ENCODE measurements around the gene HOXD13. TPM values are rescaled to one million over a fixed set of nuclear protein-coding genes. Genes with fewer than 3 reads are reported as not detected.

Gene HOXD13
- polyA plus RNA-seq, 1 experiment, result not detected

DNA sequence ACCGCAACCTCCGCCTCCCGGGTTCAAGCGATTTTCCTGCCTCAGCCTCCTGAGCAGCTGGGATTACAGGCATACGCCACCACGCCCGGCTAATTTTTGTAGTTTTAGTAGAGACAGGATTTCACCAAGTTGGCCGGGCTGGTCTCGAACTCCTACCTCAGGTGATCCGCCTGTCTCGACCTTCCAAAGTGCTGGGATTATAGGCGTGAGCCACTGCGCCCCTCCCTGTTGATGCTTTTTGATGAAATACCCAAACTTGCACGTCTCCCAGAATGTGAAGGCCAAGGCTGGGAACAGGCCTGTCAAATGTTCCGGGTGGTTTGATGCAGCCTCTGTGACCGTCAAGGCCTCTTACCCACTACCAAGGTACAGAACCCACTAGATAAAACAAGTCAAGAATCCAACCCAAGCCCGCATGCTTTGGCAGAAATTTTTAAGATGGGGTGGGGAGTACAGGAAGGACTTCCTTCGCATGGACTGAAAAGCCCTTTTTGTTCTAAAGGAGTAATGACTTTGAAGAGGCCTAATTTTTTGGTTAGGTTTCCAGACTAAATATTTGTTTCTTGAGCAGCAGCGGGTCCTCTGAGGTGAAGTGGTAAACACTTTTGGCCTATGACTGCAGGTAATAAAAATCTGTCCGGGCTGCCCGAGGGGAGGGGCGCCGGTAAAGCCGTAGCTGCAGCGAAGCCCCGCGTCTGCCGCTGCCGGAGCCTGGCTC lies 5.0 kb upstream of the HOXD13 start:
- ChIA-PET POLR2A (no interaction called here), CTCF (interaction anchor here (0.6 to 3.2 kb wide), 5 partner anchors 10 to 429 kb away, joined by 4 to 65 read pairs (median 8); no protein-coding TSS in a partner anchor)
- no peak for DNase-seq (ENCODE audit: low read depth, low spot score)
- Histone ChIP-seq H3K9me3 (ENCODE audit: control insufficient read depth, insufficient read depth, low read length) (peaks cover 19% of the 10 kb centered on the region; the same call in 1 of the 2 replicates), H3K27ac (ENCODE audit: low read depth, low read length) (no peak overlapping the region), H3K4me3 (ENCODE audit: low read depth, low read length) (no peak overlapping the region), H3K27me3 (ENCODE audit: control insufficient read depth, insufficient read depth, low read length) (peaks cover 81% of the 10 kb centered on the region)
- no peak for TF ChIP-seq CTCF (IDR thresholded peaks at IDR 0.05; ENCODE audit: low read depth, low read length)

DNA sequence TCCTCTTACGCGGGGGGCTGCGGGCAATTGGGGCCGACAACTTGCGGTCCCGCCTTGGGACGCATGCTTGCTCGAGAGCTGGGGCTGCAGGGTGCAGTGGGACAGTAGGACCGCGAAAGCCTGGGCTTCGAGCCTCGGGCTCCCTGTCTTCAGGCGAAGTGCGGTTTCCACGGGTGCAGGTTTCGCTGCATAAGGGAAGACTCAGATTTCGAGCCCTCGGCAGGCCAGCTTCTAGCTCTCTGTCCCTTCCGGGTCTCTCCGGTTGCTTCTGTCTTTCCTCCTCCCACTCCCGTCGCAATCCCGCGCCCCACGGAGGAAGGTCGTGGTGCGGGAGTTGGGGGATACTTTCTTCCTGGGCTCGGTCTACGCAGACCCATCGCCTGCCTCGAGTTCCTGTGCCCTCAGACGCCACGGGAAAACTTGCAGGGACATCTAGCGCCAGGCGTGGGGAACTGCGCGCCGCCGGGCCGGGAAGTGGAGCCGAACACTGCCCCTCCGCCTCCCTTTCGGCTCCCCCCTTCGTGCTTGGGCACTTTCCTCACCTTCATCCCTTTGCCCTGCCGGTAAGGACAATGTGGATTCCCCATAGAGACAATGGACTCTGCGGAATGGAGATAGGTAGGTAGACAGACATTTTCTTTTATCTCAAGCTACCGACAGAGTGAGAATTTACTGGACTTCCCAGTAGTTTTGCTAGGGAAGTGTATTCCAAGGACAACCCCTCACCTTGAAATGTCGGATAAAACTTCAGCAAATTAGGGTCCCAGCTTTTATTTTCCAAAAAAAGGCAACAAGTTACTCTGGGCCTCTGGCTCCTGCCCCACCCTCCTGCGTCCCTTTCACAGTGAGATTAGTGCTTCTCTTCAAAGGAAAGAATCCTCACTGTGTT lies 4.2 kb upstream of the HOXD13 start:
- peaks cover 79% of the 10 kb centered on the region for H3K27me3 ChIP-seq (ENCODE audit: control insufficient read depth, insufficient read depth, low read length)
- no peak for DNase-seq (ENCODE audit: low read depth, low spot score)

GRCh38 chr2:176088937-176089842 lies 3.3 kb upstream of the HOXD13 start:
- TF ChIP-seq CTCF (IDR thresholded peaks at IDR 0.05; ENCODE audit: low read depth, low read length), result no peak
- CTCF ChIA-PET, result interaction anchor here (0.7 to 3.2 kb wide), 6 partner anchors 8 to 838 kb away, joined by 5 to 65 read pairs (median 7); no protein-coding TSS in a partner anchor
- Histone ChIP-seq H3K27ac (ENCODE audit: low read depth, low read length) (no peak overlapping the region), H3K27me3 (ENCODE audit: control insufficient read depth, insufficient read depth, low read length) (peaks cover 77% of the 10 kb centered on the region), H3K4me3 (ENCODE audit: low read depth, low read length) (no peak overlapping the region), H3K9me3 (ENCODE audit: control insufficient read depth, insufficient read depth, low read length) (peaks cover 13% of the 10 kb centered on the region; the same call in 1 of the 2 replicates)
- POLR2A ChIA-PET, result no interaction called here
- DNase-seq (ENCODE audit: low read depth, low spot score), result no peak

More for the DNA sequence above, 4.2 kb upstream of the HOXD13 start:
- H3K4me3 ChIP-seq (ENCODE audit: low read depth, low read length), result peak overlapping the region; percentile 45
- H3K9me3 ChIP-seq (ENCODE audit: control insufficient read depth, insufficient read depth, low read length), result peaks cover 13% of the 10 kb centered on the region; the same call in 1 of the 2 replicates
- peak; percentile 76 for TF ChIP-seq CTCF (IDR thresholded peaks at IDR 0.05; ENCODE audit: low read depth, low read length)
- ChIA-PET CTCF (interaction anchor here (0.6 to 3.2 kb wide), 7 partner anchors 9 to 837 kb away, joined by 4 to 65 read pairs (median 6); no protein-coding TSS in a partner anchor), POLR2A (no interaction called here)
- H3K27ac ChIP-seq (ENCODE audit: low read depth, low read length), result no peak overlapping the region

DNA sequence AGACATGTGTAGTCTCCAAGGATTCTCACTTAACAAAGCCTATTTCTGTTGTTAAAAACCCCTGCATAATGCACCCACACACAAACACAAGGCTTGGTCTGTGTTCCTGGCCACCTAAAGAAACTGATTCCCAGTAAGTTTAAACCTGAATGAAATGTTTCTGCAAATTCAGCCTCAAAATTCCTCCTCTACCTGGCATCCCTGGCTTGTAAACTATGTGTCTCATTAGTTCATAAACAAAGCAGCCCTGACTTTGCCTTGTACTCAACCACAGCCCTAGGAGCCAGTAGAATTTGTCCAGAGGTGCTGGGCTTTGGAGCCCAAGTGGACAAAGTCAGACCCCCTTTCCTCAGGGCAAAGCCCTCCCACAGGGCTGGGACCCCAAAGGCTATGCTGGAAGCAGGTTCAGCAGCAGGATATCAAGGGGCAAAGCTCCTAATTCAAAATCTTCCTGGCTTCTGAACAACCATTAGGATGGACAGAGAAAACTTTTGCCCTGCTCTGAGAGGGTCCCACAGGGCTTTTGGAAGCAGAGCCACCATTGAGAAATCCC lies 2.6 kb upstream of the HOXD13 start:
- DNase-seq (ENCODE audit: low read depth, low spot score), result no peak
- Histone ChIP-seq H3K27ac (ENCODE audit: low read depth, low read length) (no peak overlapping the region), H3K27me3 (ENCODE audit: control insufficient read depth, insufficient read depth, low read length) (peaks cover 77% of the 10 kb centered on the region), H3K4me3 (ENCODE audit: low read depth, low read length) (no peak overlapping the region), H3K9me3 (ENCODE audit: control insufficient read depth, insufficient read depth, low read length) (peaks cover 11% of the 10 kb centered on the region; the same call in 1 of the 2 replicates)
- CTCF ChIA-PET, result interaction anchor here (1.9 to 3.2 kb wide), 2 partner anchors 400 to 839 kb away, joined by 5 to 65 read pairs; no protein-coding TSS in a partner anchor
- POLR2A ChIA-PET, result no interaction called here
- TF ChIP-seq CTCF (IDR thresholded peaks at IDR 0.05; ENCODE audit: low read depth, low read length), result no peak

Data from AG04450 (cell line).